GM18867 (cell line): ENCODE results near the gene ESAM.

Source experiments
- ATAC-seq: cut with Tn5 transposase; IDR thresholded peaks from one replicate; pipeline ENCODE4 v1.9.1; 2021; ENCODE audit warnings: mild to moderate bottlenecking, moderate library complexity; ENCODE audit not compliant: unreplicated experiment

Gene ESAM

GRCh38 chr11:124737638-124738305, 24.3 kb downstream of the ESAM start:
- no peak for ATAC-seq

DNA sequence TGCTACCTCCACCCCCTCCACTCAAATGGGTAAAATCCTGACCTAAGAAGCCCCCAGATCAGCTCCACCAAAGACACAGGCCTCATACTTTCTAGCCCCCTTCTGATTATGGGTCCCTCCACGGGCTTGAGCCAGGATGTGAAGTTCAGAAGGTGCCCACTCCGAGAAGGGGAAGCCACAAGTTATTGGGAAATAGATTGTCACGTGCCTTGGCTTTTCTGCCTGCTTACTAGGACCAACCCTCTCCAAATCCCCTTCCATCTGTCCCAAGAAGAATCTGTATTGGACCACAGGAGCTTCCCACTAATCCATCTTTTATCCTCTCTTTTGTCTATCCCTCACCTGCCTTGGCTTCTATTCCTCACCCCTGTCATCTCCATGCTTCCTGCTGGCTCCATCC, 25.4 kb downstream of the ESAM start:
- no peak for ATAC-seq

DNA sequence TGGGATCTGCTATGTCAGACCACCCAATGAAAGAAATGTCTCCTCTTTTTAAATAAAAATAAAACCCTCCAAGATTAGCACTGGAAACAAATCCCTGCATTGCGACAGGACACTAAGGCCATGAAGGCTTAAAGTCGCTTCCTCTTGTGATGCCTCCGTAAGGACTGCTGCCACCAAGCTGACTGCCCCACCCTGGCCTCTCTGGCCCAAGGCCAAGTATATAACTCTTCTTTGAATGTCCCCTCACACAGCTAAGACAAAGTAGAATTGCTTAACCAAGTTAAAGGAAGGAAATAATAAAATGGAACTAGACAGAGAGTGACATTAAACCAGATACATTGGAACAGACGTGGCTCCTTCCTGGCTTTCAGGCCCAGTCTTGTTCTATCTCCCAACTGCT, 29.9 kb downstream of the ESAM start:
- no peak for ATAC-seq

GRCh38 chr11:124729571-124729970, 32.5 kb downstream of the ESAM start:
- ATAC-seq: no peak

- ATAC-seq: no peak
Measured at GRCh38 chr11:124728134-124728533, 34.0 kb downstream of the ESAM start.

DNA sequence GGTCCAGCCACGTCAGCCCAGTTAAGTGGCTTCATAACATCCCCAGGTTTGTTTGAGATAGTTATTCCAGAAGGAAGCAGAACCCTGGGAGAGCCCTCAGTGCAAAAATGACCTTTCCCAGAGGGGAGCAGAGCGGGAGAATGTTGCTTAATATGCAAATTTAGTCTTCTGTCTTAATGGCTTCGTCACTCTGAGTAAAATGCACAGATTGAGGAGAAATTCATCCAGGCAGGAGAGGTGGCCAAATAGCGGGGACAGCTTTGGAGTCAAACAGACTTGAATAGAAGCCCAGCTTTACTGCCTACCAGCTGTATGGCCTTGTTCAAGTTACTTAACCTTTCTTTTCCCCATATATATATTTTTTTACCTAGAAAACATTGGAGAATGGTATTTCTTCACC, 34.6 kb downstream of the ESAM start:
- no peak for ATAC-seq

DNA sequence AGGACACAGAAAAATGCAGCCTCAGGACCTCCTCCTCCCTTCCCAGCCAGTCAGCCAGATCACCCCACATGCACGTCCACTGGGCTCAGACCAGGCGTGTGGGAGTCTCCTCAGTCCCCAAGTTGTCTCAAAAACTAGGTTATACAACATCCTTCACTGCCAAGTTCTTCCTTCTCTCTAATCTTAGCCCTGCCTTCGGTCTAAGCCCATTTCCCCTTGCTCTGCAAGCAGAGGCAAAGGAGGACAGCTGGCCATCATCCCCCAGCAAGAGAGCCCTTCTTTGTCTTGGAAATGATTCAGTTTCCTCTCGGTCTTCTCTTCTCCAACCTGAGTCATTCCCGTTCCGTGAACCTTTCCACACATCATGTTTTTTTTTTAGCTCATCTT, 36.4 kb downstream of the ESAM start:
- no peak for ATAC-seq

- peak; percentile 96 for ATAC-seq
Measured at GRCh38 chr11:124724979-124725718, 36.9 kb downstream of the ESAM start.

DNA sequence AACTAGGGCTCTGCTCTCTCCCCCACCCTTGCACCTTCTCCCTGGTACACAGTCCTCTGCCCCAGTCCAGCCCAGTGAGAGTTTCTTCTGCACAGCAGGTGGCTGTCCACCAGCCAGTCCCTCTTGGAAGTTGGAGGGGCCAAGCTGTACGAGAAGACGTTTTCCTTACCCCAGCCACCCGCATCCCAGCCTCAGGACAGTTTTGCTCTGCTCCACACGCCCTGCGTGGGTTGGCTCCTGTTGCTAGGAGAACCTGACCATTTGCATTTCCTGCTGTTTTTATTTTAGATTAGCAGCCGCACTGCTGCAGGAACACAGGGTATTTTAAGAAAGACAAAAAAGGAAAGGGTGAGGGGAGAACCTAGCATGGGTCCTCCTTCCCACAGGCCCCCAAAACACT, 39.9 kb downstream of the ESAM start:
- no peak for ATAC-seq

- ATAC-seq: no peak
Measured at GRCh38 chr11:124719534-124719933, 42.6 kb downstream of the ESAM start.

DNA sequence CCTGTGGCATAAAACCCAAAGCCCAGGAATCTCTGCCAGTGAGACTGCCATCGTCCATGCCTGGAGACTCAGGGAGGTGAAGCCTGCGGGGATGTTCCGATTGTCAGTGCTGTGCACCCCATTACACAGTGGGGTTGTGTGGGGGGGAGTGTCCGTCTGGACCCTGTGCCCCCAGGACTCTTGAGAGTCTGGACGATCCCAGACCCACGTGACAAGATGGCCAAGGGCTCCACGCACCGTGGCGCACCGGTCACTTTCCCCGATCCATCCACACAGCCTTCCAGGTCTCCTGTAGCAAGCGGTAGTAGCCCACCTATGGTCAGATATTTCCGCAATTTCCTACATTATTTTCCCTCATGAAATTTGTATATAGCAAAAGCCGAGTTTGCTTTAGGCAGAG, 43.3 kb downstream of the ESAM start:
- ATAC-seq: no peak

- no peak for ATAC-seq
Measured at GRCh38 chr11:124717786-124718651, 44.1 kb downstream of the ESAM start.

GRCh38 chr11:124717421-124717785, 44.7 kb downstream of the ESAM start:
- no peak for ATAC-seq

GRCh38 chr11:124716591-124716990, 45.5 kb downstream of the ESAM start:
- no peak for ATAC-seq

DNA sequence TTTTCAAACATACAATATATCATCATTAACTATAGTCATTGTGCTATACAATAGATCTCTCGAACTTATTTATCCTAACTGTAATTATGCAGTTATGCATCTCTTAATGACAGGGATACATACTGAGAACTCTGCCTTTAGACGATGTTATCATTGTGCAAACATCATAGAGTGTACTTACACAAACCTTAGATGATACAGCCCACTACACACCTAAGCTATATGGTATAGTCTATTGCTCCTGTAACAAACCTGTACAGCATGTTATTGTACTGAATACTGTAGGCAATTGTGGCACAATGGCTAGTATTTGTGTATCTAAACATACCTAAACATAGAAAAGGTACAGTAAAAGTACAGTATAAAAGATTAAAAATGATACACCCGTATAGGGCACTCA, 49.7 kb downstream of the ESAM start:
- no peak for ATAC-seq

DNA sequence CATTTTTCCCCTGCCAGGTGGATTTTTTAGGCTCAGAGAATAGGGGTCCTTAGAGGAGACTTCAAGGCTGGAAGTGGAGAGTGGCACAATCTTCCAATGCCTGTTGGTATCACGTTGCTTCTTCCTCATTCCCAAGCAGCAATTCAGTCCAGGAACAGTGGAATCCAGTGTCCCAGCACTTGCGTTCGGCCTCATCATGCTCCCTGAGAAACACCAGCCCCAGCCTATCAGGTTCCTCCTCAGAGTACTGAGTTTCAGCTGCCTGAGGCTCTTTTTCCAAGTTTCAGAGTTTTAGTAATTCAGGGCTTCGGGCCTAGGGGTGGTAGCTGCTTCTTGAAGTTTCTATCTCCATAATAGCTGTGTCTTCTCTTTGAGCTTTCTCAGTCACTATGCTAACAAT, 54.3 kb downstream of the ESAM start:
- ATAC-seq: no peak
